HCT116 (cell line): Measurements from ENCODE around the gene ARHGEF17. TPM values are rescaled to one million over a fixed set of nuclear protein-coding genes. Genes with fewer than 3 reads are reported as not detected.

Experiments used
- ATAC-seq: fragments of 200-7000 bp; cut with Tn5 transposase; 2 replicates; pipeline ENCODE4 v1.9.1; 2020; ENCODE audit warnings: mild to moderate bottlenecking, moderate library complexity
- BruUV-seq: library from RNA; stranded (reverse); fragments of 400-500 nt; replicated peaks from 2 replicates; lab custom pipeline; 2021; lab: Mats Ljungman, UMichigan
- CTCF ChIA-PET: fragments of 300-600 bp; sonication (Branson Sonifier 250); formaldehyde crosslinking; loops from one replicate; lab custom pipeline; 2021; ENCODE audit warnings: antibody characterized with exemption; lab: Charles Lee
- POLR2A ChIA-PET: fragments of 300-600, 350-600 bp; sonication (Branson Sonifier 250); formaldehyde crosslinking; loops from one replicate; lab custom pipeline; 2021; ENCODE audit warnings: antibody characterized with exemption; lab: Charles Lee
- RAD21 ChIA-PET, 2 experiments: fragments of 300-600 bp; sonication (Branson Sonifier 250); formaldehyde crosslinking; loops; one replicate each; lab custom pipeline; 2023; ENCODE audit warnings: low total read pairs in 2 of 2; ENCODE audit not compliant: uncharacterized antibody in 2 of 2, unreplicated experiment in 2 of 2, low non-redundant PET in 1 of 2; lab: Charles Lee
- DNase-seq: peaks from one replicate; pipeline ENCODE4 v3.0.0-alpha.2; 2010; ENCODE audit warnings: low read depth, low spot score
- H2AFZ ChIP-seq: fragments of 200-600 bp; shearing (Covaris generic), sonication (generic); 2 replicates; pipeline ENCODE4 v1.6.1; 2017; ENCODE audit warnings: low read depth, mixed run types, mixed read lengths, antibody characterized with exemption, low read length; ENCODE audit not compliant: poor library complexity, severe bottlenecking
- H3K27ac ChIP-seq: 2 replicates; pipeline ENCODE4 v1.5.1; 2012; ENCODE audit warnings: low read depth, low read length
- H3K27me3 ChIP-seq: fragments of 200-600 bp; sonication (generic); 2 replicates; pipeline ENCODE4 v1.6.1; 2016; ENCODE audit warnings: mixed run types, low read length, mixed read lengths; ENCODE audit not compliant: insufficient read depth
- H3K36me3 ChIP-seq, 2 experiments: fragments of 200-500 bp in 1 of 2; fragments of 200-600 bp in 1 of 2; sonication (Bioruptor generic) in 1 of 2; sonication (generic) in 1 of 2; 2 replicates each; pipeline versions ENCODE4 v1.5.1 to v1.6.1; 2014 to 2016; ENCODE audit warnings: low read length in 2 of 2, inconsistent platforms in 1 of 2, mixed read lengths in 1 of 2, mixed run types in 1 of 2; ENCODE audit not compliant: insufficient read depth in 2 of 2, control insufficient read depth in 1 of 2
- H3K4me1 ChIP-seq, 2 experiments: fragments of 200-600 bp in 1 of 2; sonication (generic) in 1 of 2; 2 replicates each; pipeline versions ENCODE4 v1.5.1 to v1.6.1; 2012 to 2017; ENCODE audit warnings: low read length in 2 of 2, inconsistent platforms in 1 of 2, mild to moderate bottlenecking in 1 of 2, mixed read lengths in 1 of 2, mixed run types in 1 of 2, moderate library complexity in 1 of 2; ENCODE audit not compliant: insufficient read depth in 2 of 2, control insufficient read depth in 1 of 2
- H3K4me2 ChIP-seq: fragments of 200-600 bp; sonication (generic); 2 replicates; pipeline ENCODE4 v1.6.1; 2017; ENCODE audit warnings: mixed run types, low read length, mixed read lengths
- H3K4me3 ChIP-seq, 2 experiments: fragments of 200-600 bp in 1 of 2; sonication (generic) in 1 of 2; replicated peaks in 1 of 2; 2 replicates each; pipeline ENCODE4 v1.5.1; 2011 to 2016; ENCODE audit warnings: low read length in 2 of 2, control low read depth in 1 of 2, low read depth in 1 of 2, mild to moderate bottlenecking in 1 of 2, mixed read lengths in 1 of 2, mixed run types in 1 of 2
- H3K79me2 ChIP-seq: fragments of 200-600 bp; sonication (generic); 2 replicates; pipeline ENCODE4 v1.6.1; 2017; ENCODE audit warnings: mild to moderate bottlenecking, mixed run types, low read length, moderate library complexity, mixed read lengths; ENCODE audit not compliant: insufficient read depth
- H3K9ac ChIP-seq: fragments of 200-600 bp; sonication (generic); 2 replicates; pipeline ENCODE4 v1.6.1; 2016; ENCODE audit warnings: low read length, mixed read lengths
- H3K9me2 ChIP-seq: fragments of 200-600 bp; sonication (generic), shearing (Covaris generic); 2 replicates; pipeline ENCODE4 v1.6.1; 2017; ENCODE audit warnings: mixed run types, mild to moderate bottlenecking, moderate library complexity; ENCODE audit not compliant: insufficient read depth
- H3K9me3 ChIP-seq, 2 experiments: fragments of 200-500 bp in 1 of 2; fragments of 200-600 bp in 1 of 2; sonication (Bioruptor generic) in 1 of 2; sonication (generic) in 1 of 2; 2 replicates each; pipeline ENCODE4 v1.6.1; 2014 to 2017; ENCODE audit warnings: low read length in 2 of 2, mixed read lengths in 2 of 2, inconsistent platforms in 1 of 2, low read depth in 1 of 2, mild to moderate bottlenecking in 1 of 2, mixed run types in 1 of 2, moderate library complexity in 1 of 2; ENCODE audit not compliant: control insufficient read depth in 1 of 2, insufficient read depth in 1 of 2
- H4K20me1 ChIP-seq: fragments of 200-600 bp; sonication (generic), shearing (Covaris generic); 2 replicates; pipeline ENCODE4 v1.6.1; 2017; ENCODE audit warnings: mixed run types, mild to moderate bottlenecking, moderate library complexity; ENCODE audit not compliant: insufficient read depth
- CBX3 ChIP-seq: IDR thresholded peaks from 2 replicates; pipeline ENCODE4 v1.6.1; 2012; ENCODE audit warnings: low read depth
- EZH2 ChIP-seq: fragments of 200-600 bp; sonication (generic); IDR thresholded peaks from 2 replicates; pipeline ENCODE4 v1.6.1; 2017; ENCODE audit warnings: antibody characterized with exemption, mixed run types
- POLR2AphosphoS5 ChIP-seq: IDR thresholded peaks from 2 replicates; pipeline ENCODE4 v1.6.1; 2011; ENCODE audit warnings: mild to moderate bottlenecking, low read depth, low read length, moderate library complexity
- SIN3A ChIP-seq: IDR thresholded peaks from 2 replicates; pipeline ENCODE4 v1.6.1; 2012; ENCODE audit warnings: low read depth
- SP1 ChIP-seq: IDR thresholded peaks from 2 replicates; pipeline ENCODE4 v1.6.1; 2012; ENCODE audit warnings: low read depth
- intact Hi-C: fragments of 100-400 bp; cut with micrococcal nuclease; formaldehyde crosslinking; loops from 2 replicates; pipeline ENCODE4 v1.10.0; 2022
- total RNA-seq: library from RNA; stranded (reverse); gene quantifications from one replicate; pipeline ENCODE4 v1.2.1, GENCODE V29; 2021; ENCODE audit not compliant: unreplicated experiment
- TF ChIP-seq, protein P1 (sequence below), 3 experiments: fragments of 200-600 bp in 1 of 3; sonication (generic) in 1 of 3; IDR thresholded peaks in 2 of 3; conservative IDR thresholded peaks in 1 of 3; 2 replicates each; pipeline ENCODE4 v1.5.1; 2012 to 2017; ENCODE audit warnings: low read depth in 2 of 3, low read length in 2 of 3, antibody characterized with exemption in 1 of 3, borderline replicate concordance in 1 of 3, control low read depth in 1 of 3, mild to moderate bottlenecking in 1 of 3, mixed read lengths in 1 of 3, mixed run types in 1 of 3, moderate library complexity in 1 of 3; ENCODE audit not compliant: insufficient read depth in 1 of 3
- TF ChIP-seq, protein P2 (sequence below): IDR thresholded peaks from 2 replicates; pipeline ENCODE4 v1.6.1; 2012; ENCODE audit warnings: low read depth

The ARHGEF17 gene
- total RNA-seq, 1 experiment from 2014 or later, result 18.2 TPM

- POLR2A ChIA-PET, result no interaction called here
- H3K4me2 ChIP-seq, result no peak overlapping the region
- H4K20me1 ChIP-seq, result no peaks in the 10 kb centered on the region
- no peak overlapping the region for H3K4me3 ChIP-seq
- RAD21 ChIA-PET, result no interaction called here
- no TSS peak for BruUV-seq
- no peaks in the 10 kb centered on the region for H3K79me2 ChIP-seq
- no peaks in the 10 kb centered on the region for H3K9me2 ChIP-seq
- H3K27ac ChIP-seq, result no peak overlapping the region
- TF ChIP-seq CBX3 (no peak), EZH2 (no peak), POLR2AphosphoS5 (no peak), SP1 (no peak), SIN3A (no peak)
- TF ChIP-seq, protein P1, sequence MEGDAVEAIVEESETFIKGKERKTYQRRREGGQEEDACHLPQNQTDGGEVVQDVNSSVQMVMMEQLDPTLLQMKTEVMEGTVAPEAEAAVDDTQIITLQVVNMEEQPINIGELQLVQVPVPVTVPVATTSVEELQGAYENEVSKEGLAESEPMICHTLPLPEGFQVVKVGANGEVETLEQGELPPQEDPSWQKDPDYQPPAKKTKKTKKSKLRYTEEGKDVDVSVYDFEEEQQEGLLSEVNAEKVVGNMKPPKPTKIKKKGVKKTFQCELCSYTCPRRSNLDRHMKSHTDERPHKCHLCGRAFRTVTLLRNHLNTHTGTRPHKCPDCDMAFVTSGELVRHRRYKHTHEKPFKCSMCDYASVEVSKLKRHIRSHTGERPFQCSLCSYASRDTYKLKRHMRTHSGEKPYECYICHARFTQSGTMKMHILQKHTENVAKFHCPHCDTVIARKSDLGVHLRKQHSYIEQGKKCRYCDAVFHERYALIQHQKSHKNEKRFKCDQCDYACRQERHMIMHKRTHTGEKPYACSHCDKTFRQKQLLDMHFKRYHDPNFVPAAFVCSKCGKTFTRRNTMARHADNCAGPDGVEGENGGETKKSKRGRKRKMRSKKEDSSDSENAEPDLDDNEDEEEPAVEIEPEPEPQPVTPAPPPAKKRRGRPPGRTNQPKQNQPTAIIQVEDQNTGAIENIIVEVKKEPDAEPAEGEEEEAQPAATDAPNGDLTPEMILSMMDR (IDR thresholded peaks at IDR 0.05 in 2 of 3, conservative IDR thresholded peaks at IDR 0.05 in 1 of 3; ENCODE audit: borderline replicate concordance in 1 of 3, insufficient read depth in 1 of 3, low read depth in 2 of 3, low read length in 2 of 3), result no peak
- TF ChIP-seq, protein P2, sequence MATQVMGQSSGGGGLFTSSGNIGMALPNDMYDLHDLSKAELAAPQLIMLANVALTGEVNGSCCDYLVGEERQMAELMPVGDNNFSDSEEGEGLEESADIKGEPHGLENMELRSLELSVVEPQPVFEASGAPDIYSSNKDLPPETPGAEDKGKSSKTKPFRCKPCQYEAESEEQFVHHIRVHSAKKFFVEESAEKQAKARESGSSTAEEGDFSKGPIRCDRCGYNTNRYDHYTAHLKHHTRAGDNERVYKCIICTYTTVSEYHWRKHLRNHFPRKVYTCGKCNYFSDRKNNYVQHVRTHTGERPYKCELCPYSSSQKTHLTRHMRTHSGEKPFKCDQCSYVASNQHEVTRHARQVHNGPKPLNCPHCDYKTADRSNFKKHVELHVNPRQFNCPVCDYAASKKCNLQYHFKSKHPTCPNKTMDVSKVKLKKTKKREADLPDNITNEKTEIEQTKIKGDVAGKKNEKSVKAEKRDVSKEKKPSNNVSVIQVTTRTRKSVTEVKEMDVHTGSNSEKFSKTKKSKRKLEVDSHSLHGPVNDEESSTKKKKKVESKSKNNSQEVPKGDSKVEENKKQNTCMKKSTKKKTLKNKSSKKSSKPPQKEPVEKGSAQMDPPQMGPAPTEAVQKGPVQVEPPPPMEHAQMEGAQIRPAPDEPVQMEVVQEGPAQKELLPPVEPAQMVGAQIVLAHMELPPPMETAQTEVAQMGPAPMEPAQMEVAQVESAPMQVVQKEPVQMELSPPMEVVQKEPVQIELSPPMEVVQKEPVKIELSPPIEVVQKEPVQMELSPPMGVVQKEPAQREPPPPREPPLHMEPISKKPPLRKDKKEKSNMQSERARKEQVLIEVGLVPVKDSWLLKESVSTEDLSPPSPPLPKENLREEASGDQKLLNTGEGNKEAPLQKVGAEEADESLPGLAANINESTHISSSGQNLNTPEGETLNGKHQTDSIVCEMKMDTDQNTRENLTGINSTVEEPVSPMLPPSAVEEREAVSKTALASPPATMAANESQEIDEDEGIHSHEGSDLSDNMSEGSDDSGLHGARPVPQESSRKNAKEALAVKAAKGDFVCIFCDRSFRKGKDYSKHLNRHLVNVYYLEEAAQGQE, result no peak
- TF ChIP-seq, all 23 proteins: peak for 0
- Histone ChIP-seq H3K36me3 (no peaks in the 10 kb centered on the region), H3K9me3 (no peaks in the 10 kb centered on the region), H3K27me3 (no peaks in the 10 kb centered on the region), H2AFZ (no peak overlapping the region), H3K9ac (no peak overlapping the region), H3K4me1 (no peaks in the 10 kb centered on the region)
- intact Hi-C loops, result no loop called here
- CTCF ChIA-PET, result interaction anchor here (1.2 to 4.2 kb wide), 3 partner anchors 13 to 312 kb away, joined by 4 to 48 read pairs (median 43); no protein-coding TSS in a partner anchor
- ATAC-seq, result no peak
- DNase-seq, result no peak
Observed at GRCh38 chr11:73348838-73349237, 40.8 kb downstream of the ARHGEF17 start.
